ENCODE measurements around the gene MPI.

DNA sequence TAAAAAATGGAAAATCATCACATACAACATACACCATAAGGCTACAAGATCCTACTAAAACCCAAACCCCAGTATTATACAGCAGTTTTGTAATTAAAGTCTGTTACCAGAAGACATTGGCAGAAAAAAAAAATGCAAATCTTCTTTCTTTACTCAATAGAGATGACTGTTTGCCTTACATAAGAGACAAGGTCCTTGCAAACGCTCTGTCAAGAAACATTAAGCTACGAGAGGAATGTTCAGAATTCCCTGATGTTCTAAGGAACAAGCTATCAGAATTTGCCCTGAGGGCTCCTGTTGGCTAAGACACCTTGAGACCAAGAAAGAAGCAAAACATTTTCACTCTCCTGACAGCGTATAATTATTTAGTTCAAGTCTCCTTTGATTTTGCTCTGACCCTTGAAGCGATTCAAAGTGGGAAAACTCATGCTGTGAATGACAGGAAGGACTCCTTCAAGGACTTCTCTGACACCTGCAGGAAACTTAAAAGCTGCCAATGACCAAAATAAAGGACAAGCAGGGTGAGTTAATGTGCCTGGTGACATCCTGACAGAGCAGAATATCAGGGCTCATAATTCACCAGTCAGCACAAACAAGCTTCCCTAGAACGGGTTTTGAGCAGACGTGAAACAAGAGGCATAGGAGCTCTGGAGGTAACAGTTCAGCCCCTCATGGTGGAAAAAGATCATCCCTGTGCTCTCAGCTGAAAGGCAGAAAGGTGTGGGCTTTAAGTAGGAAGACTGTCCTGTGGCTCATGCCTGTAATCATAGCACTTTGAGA lies 19.2 kb upstream of the MPI start:
- no peak for TF ChIP-seq POLR2A (IDR thresholded peaks at IDR 0.05)
- TF ChIP-seq, protein P1, sequence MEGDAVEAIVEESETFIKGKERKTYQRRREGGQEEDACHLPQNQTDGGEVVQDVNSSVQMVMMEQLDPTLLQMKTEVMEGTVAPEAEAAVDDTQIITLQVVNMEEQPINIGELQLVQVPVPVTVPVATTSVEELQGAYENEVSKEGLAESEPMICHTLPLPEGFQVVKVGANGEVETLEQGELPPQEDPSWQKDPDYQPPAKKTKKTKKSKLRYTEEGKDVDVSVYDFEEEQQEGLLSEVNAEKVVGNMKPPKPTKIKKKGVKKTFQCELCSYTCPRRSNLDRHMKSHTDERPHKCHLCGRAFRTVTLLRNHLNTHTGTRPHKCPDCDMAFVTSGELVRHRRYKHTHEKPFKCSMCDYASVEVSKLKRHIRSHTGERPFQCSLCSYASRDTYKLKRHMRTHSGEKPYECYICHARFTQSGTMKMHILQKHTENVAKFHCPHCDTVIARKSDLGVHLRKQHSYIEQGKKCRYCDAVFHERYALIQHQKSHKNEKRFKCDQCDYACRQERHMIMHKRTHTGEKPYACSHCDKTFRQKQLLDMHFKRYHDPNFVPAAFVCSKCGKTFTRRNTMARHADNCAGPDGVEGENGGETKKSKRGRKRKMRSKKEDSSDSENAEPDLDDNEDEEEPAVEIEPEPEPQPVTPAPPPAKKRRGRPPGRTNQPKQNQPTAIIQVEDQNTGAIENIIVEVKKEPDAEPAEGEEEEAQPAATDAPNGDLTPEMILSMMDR (IDR thresholded peaks at IDR 0.05 in 8 of 11, conservative IDR thresholded peaks at IDR 0.05 in 3 of 11): no peak
- no peak for TF ChIP-seq POLR2AphosphoS5 (IDR thresholded peaks at IDR 0.05)
